Measurements from ENCODE around the gene TP53I13.

DNA sequence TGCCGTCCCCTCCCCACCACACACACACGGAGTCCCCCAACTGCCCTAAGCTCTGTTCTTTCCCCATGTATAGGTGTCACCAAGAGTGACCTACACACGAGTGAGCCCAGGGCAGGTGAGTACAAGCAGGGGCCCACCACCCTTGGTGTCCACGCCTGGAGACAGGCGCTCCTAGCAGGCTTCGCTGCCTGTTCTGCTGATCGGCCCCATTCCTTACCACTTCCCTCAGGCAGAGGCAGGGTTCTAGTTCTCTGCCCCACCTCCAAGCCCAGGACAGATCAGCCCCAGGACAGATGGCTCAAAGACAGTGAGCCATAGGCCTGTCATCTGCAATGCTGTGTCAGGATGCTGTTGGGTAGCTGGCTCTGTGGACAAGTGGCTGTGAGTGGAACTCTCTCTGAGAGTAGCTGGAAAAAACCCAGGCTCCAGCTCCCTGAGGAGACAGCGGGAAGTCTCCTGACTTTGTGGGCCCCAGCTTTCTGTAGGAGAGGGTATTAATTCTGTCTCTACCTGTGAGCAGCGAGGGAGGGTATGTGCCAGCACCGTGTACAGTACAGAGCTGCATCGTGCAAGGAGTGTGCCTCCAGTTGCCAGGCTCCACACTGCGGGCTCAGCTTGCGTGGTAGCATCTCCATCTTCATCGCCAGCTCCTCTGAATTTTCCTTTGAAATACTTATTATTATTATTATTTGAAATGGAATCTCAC is 897 bp downstream of the TP53I13 start:
- TF ChIP-seq, protein P1, sequence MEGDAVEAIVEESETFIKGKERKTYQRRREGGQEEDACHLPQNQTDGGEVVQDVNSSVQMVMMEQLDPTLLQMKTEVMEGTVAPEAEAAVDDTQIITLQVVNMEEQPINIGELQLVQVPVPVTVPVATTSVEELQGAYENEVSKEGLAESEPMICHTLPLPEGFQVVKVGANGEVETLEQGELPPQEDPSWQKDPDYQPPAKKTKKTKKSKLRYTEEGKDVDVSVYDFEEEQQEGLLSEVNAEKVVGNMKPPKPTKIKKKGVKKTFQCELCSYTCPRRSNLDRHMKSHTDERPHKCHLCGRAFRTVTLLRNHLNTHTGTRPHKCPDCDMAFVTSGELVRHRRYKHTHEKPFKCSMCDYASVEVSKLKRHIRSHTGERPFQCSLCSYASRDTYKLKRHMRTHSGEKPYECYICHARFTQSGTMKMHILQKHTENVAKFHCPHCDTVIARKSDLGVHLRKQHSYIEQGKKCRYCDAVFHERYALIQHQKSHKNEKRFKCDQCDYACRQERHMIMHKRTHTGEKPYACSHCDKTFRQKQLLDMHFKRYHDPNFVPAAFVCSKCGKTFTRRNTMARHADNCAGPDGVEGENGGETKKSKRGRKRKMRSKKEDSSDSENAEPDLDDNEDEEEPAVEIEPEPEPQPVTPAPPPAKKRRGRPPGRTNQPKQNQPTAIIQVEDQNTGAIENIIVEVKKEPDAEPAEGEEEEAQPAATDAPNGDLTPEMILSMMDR (IDR thresholded peaks at IDR 0.05; ENCODE audit: low read length): no peak
- TF ChIP-seq EZH2 (IDR thresholded peaks at IDR 0.05; ENCODE audit: borderline replicate concordance, low read length): no peak

Data from OCI-LY1 (cell line).